Right ventricle myocardium superior (tissue), 1 donor: ENCODE results near the gene USP3. TPM values are rescaled to one million over a fixed set of nuclear protein-coding genes. Genes with fewer than 3 reads are reported as not detected.

Experiments
- ATAC-seq: fragments of 200-7000 bp; cut with Tn5 transposase; one replicate; pipeline ENCODE4 v1.9.1; 2020; ENCODE audit warnings: mild to moderate bottlenecking; ENCODE audit not compliant: poor library complexity
- DNase-seq: peaks from one replicate; pipeline ENCODE4 v3.0.0-alpha.2; 2020
- intact Hi-C: fragments of 100-400 bp; cut with DNase I; formaldehyde crosslinking; loops from one replicate; pipeline ENCODE4 v1.11.2; 2022
- total RNA-seq: library from RNA; stranded (reverse); fragmentation: NEBNext Ultra II Directional; extraction: Animal tissue kit (Norgen Biotek cat#: 25700); gene quantifications from one replicate; pipeline ENCODE4 v1.2.1, GENCODE V29; 2021
- donor health status: DM: no; HTN: yes; CAD: no; lungs with severe emphysema.

Gene USP3
- total RNA-seq, 1 donor from 2014 or later: 15.9 TPM

- intact Hi-C loops: no loop called here
- DNase-seq (no peak), ATAC-seq (no peak)
Measured at GRCh38 chr15:63491979-63492378, 12.4 kb upstream of the USP3 start.

- no peak for DNase-seq
- ATAC-seq: no peak
- intact Hi-C loops: no loop called here
Measured at GRCh38 chr15:63492541-63493077, 11.8 kb upstream of the USP3 start.

GRCh38 chr15:63493436-63493835 lies 11.0 kb upstream of the USP3 start:
- intact Hi-C loops: no loop called here
- DNase-seq (no peak), ATAC-seq (no peak)

GRCh38 chr15:63494408-63494807 lies 10.0 kb upstream of the USP3 start:
- DNase-seq (no peak), ATAC-seq (no peak)
- intact Hi-C loops: no loop called here

GRCh38 chr15:63495343-63495742 lies 9.1 kb upstream of the USP3 start:
- intact Hi-C loops: no loop called here
- no peak for DNase-seq

GRCh38 chr15:63495780-63496488 lies 8.5 kb upstream of the USP3 start:
- intact Hi-C loops: no loop called here
- ATAC-seq: no peak
- DNase-seq: no peak

More at GRCh38 chr15:63495343-63495742, 9.1 kb upstream of the USP3 start:
- no peak for ATAC-seq

GRCh38 chr15:63497642-63498467 lies 6.5 kb upstream of the USP3 start:
- peak; percentile 71 for DNase-seq
- peak; percentile 43 for ATAC-seq
- intact Hi-C loops: no loop called here

GRCh38 chr15:63499175-63499549 lies 5.2 kb upstream of the USP3 start:
- intact Hi-C loops: no loop called here

GRCh38 chr15:63499611-63500010 lies 4.8 kb upstream of the USP3 start:
- DNase-seq (no peak), ATAC-seq (no peak)
- intact Hi-C loops: loop anchor here (5.0 kb wide), 1 partner anchor 98 kb away; the partner anchor contains the start of gene FBXL22

More at GRCh38 chr15:63499175-63499549, 5.2 kb upstream of the USP3 start:
- DNase-seq (no peak), ATAC-seq (no peak)

- DNase-seq (no peak), ATAC-seq (no peak)
- intact Hi-C loops: loop anchor here (5.0 kb wide), 1 partner anchor 97 kb away; the partner anchor contains the start of gene FBXL22
Measured at GRCh38 chr15:63500265-63501250, 3.8 kb upstream of the USP3 start.

- ATAC-seq: peak; percentile 18
- intact Hi-C loops: loop anchor here (5.0 kb wide), 1 partner anchor 96 kb away; the partner anchor contains the start of gene FBXL22
Measured at GRCh38 chr15:63501256-63502089, 2.9 kb upstream of the USP3 start.

GRCh38 chr15:63502137-63502766 lies 2.1 kb upstream of the USP3 start:
- intact Hi-C loops: loop anchor here (5.0 kb wide), 1 partner anchor 95 kb away; the partner anchor contains the start of gene FBXL22
- no peak for DNase-seq
- ATAC-seq: no peak

More at GRCh38 chr15:63501256-63502089, 2.9 kb upstream of the USP3 start:
- peak; percentile 91 for DNase-seq

- intact Hi-C loops: loop anchor here (5.0 kb wide), 1 partner anchor 94 kb away; the partner anchor contains the start of gene FBXL22
- peak; percentile 94 for DNase-seq
- peak; percentile 52 for ATAC-seq
Measured at GRCh38 chr15:63502843-63503738, 1.3 kb upstream of the USP3 start.

GRCh38 chr15:63503739-63504246 lies 600 bp upstream of the USP3 start:
- intact Hi-C loops: loop anchor here (5.0 kb wide), 1 partner anchor 94 kb away; the partner anchor contains the start of gene FBXL22

GRCh38 chr15:63504979-63505841 lies 817 bp downstream of the USP3 start:
- DNase-seq (peak; percentile 79), ATAC-seq (peak; percentile 18)
- intact Hi-C loops: loop anchor here (5.0 kb wide), 1 partner anchor 92 kb away; the partner anchor contains the start of gene FBXL22

More at GRCh38 chr15:63503739-63504246, 600 bp upstream of the USP3 start:
- DNase-seq: no peak
- ATAC-seq: peak; percentile 28
